Liver (tissue), 9 donors: Measurements from ENCODE around the gene JAK1. TPM values are rescaled to one million over a fixed set of nuclear protein-coding genes. Genes with fewer than 3 reads are reported as not detected.
A peak's percentile ranks its signal among the peaks of the same experiment; 100 is the strongest.

Source experiments
- DNase-seq: peaks from one replicate; pipeline ENCODE4 v3.0.0-alpha.2; 2017; ENCODE audit warnings: low spot score
- H3K27ac ChIP-seq, 2 donors: one replicate each; pipeline ENCODE4 v1.7.0; 2013; ENCODE audit warnings: inconsistent platforms in 2 of 2, low read length in 2 of 2, control low read depth in 1 of 2, low read depth in 1 of 2, mild to moderate bottlenecking in 1 of 2
- H3K27me3 ChIP-seq, 4 donors: one replicate each; pipeline versions ENCODE4 v1.6.1 to v1.7.0; 2013; ENCODE audit warnings: low read length in 3 of 4, inconsistent platforms in 1 of 4, mild to moderate bottlenecking in 1 of 4, moderate library complexity in 1 of 4; ENCODE audit not compliant: control insufficient read depth in 4 of 4, insufficient read depth in 4 of 4
- H3K36me3 ChIP-seq, 4 donors: one replicate each; pipeline versions ENCODE4 v1.6.1 to v1.7.0; 2013; ENCODE audit warnings: low read length in 3 of 4, mild to moderate bottlenecking in 3 of 4, low read depth in 1 of 4, moderate library complexity in 1 of 4; ENCODE audit not compliant: control insufficient read depth in 4 of 4, insufficient read depth in 3 of 4
- H3K4me1 ChIP-seq, 4 donors: one replicate each; pipeline versions ENCODE4 v1.6.1 to v1.7.0; 2013; ENCODE audit warnings: low read length in 3 of 4, mild to moderate bottlenecking in 3 of 4, moderate library complexity in 1 of 4; ENCODE audit not compliant: control insufficient read depth in 4 of 4, insufficient read depth in 4 of 4
- H3K4me3 ChIP-seq, 3 donors: one replicate each; pipeline versions ENCODE4 v1.6.1 to v1.7.0; 2013; ENCODE audit warnings: low read length in 3 of 3, control low read depth in 1 of 3, low read depth in 1 of 3, mild to moderate bottlenecking in 1 of 3
- H3K9ac ChIP-seq, 2 donors: one replicate each; pipeline ENCODE4 v1.7.0; 2013; ENCODE audit warnings: low read length in 2 of 2, mild to moderate bottlenecking in 2 of 2, moderate library complexity in 2 of 2, control low read depth in 1 of 2, low read depth in 1 of 2
- H3K9me3 ChIP-seq, 4 donors: one replicate each; pipeline versions ENCODE4 v1.6.1 to v1.7.0; 2013; ENCODE audit warnings: low read length in 3 of 4; ENCODE audit not compliant: control insufficient read depth in 4 of 4
- EGR1 ChIP-seq, 2 donors: IDR thresholded peaks; 2 replicates each; pipeline ENCODE4 v1.6.1; 2016 to 2018; ENCODE audit warnings: antibody characterized with exemption in 2 of 2, low read depth in 2 of 2
- FOXA1 ChIP-seq: IDR thresholded peaks from 2 replicates; pipeline ENCODE4 v1.6.1; 2016; ENCODE audit warnings: antibody characterized with exemption
- FOXA2 ChIP-seq: IDR thresholded peaks from 2 replicates; pipeline ENCODE4 v1.6.1; 2016; ENCODE audit warnings: antibody characterized with exemption
- GABPA ChIP-seq, 2 donors: IDR thresholded peaks in 1 of 2; conservative IDR thresholded peaks in 1 of 2; 2 replicates each; pipeline ENCODE4 v1.6.1; 2016; ENCODE audit warnings: antibody characterized with exemption in 2 of 2, mild to moderate bottlenecking in 1 of 2, moderate library complexity in 1 of 2
- HNF4A ChIP-seq, 2 donors: conservative IDR thresholded peaks; 2 replicates each; pipeline ENCODE4 v1.6.1; 2016; ENCODE audit warnings: antibody characterized with exemption in 2 of 2, mild to moderate bottlenecking in 2 of 2
- HNF4G ChIP-seq: IDR thresholded peaks from 2 replicates; pipeline ENCODE4 v1.6.1; 2016; ENCODE audit warnings: antibody characterized with exemption
- JUND ChIP-seq, 2 donors: IDR thresholded peaks; 2 replicates each; pipeline ENCODE4 v1.6.1; 2016; ENCODE audit warnings: antibody characterized with exemption in 2 of 2
- RAD21 ChIP-seq, 2 donors: IDR thresholded peaks; 2 replicates each; pipeline ENCODE4 v1.6.1; 2016; ENCODE audit warnings: antibody characterized with exemption in 2 of 2, mild to moderate bottlenecking in 2 of 2
- SP1 ChIP-seq: IDR thresholded peaks from 2 replicates; pipeline ENCODE4 v1.6.1; 2018; ENCODE audit warnings: antibody characterized with exemption, mild to moderate bottlenecking
- TAF1 ChIP-seq: conservative IDR thresholded peaks from 2 replicates; pipeline ENCODE4 v1.6.1; 2016; ENCODE audit warnings: antibody characterized with exemption, mild to moderate bottlenecking
- YY1 ChIP-seq: IDR thresholded peaks from 2 replicates; pipeline ENCODE4 v1.6.1; 2016; ENCODE audit warnings: antibody characterized with exemption, mild to moderate bottlenecking
- WGBS: extraction: QIAGEN DNeasy Blood & Tissue Kit; methylation state at CpG from one replicate; pipeline ENCODE4 v1.1.7; 2013; 5-methylcytosine and 5-hydroxymethylcytosine counted together
- polyA plus RNA-seq, 2 donors: library from polyadenylated mRNA; stranded (reverse) in 1 of 2; unstranded in 1 of 2; fragments of 200-250 nt in 1 of 2; fragments of >200 nt in 1 of 2; fragmentation: Nextera tagmentation in 1 of 2; extraction: Ambion mirVana in 1 of 2; gene quantifications; one replicate each; pipeline versions ENCODE4 v1.2.1 to v1.2.3, GENCODE V29; 2013 to 2015
- total RNA-seq, 2 donors: library from RNA; depleted of rRNA; stranded (reverse); fragments of >200 nt; gene quantifications; one replicate each; pipeline ENCODE4 v1.2.3, GENCODE V29; 2014
- TF ChIP-seq, protein P1 (sequence below): IDR thresholded peaks from 2 replicates; pipeline ENCODE4 v1.6.1; 2016; ENCODE audit warnings: antibody characterized with exemption
- TF ChIP-seq, protein P2 (sequence below): IDR thresholded peaks from 2 replicates; pipeline ENCODE4 v1.6.1; 2016; ENCODE audit warnings: antibody characterized with exemption, mild to moderate bottlenecking
- TF ChIP-seq, protein P3 (sequence below): fragments of 150-350 bp; IDR thresholded peaks from 2 replicates; pipeline ENCODE4 v1.5.1; 2017; ENCODE audit warnings: improper control_type of control experiment, low read depth, low read length; ENCODE audit not compliant: missing input control
- donor health status: healthy.
- donor health status: healthy.
- donor health status: healthy.
- donor health status: healthy.
- donor health status: healthy.

JAK1 gene
- total and polyA plus RNA-seq, 4 donors, result 24.1 to 68.6 (median 34.5) TPM

DNA sequence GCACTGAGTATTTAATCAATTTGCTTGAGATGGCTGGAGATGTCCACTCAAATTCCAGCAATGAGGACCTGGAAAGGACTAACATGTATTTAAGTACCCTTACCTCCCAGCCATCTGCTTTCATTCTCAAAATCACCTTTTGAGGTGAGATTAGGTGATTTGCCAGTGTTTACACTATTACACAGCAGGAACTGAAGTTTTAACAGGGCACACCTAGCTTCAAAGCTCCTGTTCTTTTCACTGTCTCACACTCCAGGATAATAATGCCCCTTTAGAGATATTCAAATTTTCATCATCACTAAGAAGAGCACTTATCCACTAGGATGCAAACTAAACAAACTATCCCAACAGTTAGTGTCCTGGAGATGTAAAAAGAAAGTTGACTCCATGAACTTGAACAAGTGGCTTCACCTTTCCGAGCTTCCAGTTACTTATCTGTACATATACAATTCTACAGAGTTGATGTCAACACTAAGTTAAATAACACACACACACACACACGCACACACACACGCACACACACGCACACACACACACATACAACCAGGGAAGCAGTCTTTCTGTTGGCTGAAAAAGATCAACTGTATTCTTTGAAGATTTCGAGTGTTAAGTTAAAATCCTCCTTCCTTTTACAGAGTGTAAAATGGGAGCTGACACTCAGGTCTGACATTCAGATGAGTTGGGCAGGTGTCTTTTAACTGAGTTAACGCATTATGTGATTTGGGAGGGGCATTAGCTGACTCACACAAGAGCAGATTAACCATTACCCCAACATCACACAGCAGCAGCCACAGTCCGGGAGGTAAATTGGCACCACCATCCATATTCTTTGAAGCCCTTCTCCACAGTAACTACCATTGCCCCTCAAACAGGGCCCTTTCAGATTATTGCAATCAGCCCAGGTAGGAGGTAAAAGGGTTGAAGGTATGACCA lies 15.5 kb upstream of the JAK1 start:
- Histone ChIP-seq H3K27ac (no peak overlapping the region), H3K9me3 (no peaks in the 10 kb centered on the region), H3K36me3 (no peaks in the 10 kb centered on the region), H3K4me1 (peaks cover under 1 to 3% (median 1%) of the 10 kb centered on the region in 4 donors), H3K4me3 (no peak overlapping the region), H3K27me3 (no peaks in the 10 kb centered on the region), H3K9ac (no peak overlapping the region)
- DNase-seq, result no peak
- peak in 1 of 2 donors; percentile 40 for TF ChIP-seq JUND (IDR thresholded peaks at IDR 0.05)
- TF ChIP-seq GABPA (IDR thresholded peaks at IDR 0.05 in 1 of 2, conservative IDR thresholded peaks at IDR 0.05 in 1 of 2), result no peak
- no peak for TF ChIP-seq HNF4G
- no peak for TF ChIP-seq SP1
- TF ChIP-seq RAD21 (IDR thresholded peaks at IDR 0.05), result no peak
- TF ChIP-seq TAF1, result no peak
- 73% methylated on average over 7 of the region's 7 CpGs for WGBS

DNA sequence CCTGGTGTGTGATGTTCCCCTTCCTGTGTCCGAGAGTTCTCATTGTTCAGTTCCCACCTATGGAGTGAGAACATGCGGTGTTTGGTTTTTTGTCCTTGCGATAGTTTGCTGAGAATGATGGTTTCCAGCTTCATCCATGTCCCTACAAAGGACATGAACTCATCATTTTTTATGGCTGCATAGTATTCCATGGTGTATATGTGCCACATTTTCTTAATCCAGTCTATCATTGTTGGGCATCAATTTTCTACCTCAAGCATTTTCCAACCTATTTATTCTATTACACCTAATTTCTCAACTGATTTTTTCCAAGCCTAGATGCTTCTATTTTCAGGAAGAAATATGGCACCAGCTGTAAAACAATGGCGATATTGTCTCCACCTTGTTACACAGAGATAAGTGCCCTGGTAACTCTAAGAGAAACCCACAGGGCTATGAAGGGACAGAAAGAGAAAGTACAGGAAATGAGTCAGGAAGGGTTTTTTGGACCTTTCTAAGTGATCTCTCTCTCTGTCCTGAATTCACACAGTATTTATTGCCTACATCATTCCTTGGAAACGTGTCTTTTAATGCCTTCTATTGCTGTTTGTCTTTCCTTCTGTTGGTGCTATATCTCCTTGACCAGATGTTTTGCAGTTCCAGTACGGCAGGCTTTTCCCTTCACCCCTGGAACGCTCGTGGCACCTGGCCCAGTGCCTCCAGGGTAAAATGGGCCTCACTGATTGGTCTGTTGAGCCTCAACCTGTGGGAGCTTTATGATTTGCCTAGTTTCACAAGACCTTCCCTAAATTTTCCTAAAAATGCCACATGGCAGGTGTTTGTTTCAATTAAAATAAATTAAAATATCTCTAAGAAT lies 14.6 kb upstream of the JAK1 start:
- DNase-seq, result no peak
- Histone ChIP-seq H3K4me1 (no peaks in the 10 kb centered on the region), H3K27me3 (no peaks in the 10 kb centered on the region), H3K9me3 (no peaks in the 10 kb centered on the region), H3K27ac (no peak overlapping the region), H3K4me3 (no peak overlapping the region), H3K9ac (no peak overlapping the region), H3K36me3 (no peaks in the 10 kb centered on the region)
- TF ChIP-seq YY1 (no peak), TAF1 (no peak), JUND (IDR thresholded peaks at IDR 0.05) (no peak)
- 89% methylated on average over 8 of the region's 8 CpGs for WGBS

DNA sequence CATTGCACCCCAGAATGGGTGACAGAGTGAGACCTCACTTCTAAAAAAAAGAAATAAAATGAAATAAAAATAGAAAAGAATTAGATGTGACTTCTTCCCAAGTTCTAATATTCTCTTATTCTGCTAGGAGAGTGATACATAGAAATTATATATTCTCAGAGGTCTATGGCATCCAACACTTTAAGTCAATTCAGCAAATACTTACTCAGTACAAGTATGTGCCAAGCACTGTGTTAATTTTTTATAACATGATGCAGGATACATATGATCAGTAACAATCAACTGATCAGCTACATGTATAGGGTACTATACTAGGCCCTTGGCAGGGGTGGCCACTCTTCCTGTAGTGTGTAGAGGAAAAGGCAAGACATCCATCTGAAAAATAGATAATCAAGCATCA lies 13.0 kb upstream of the JAK1 start:
- Histone ChIP-seq H3K4me3 (no peak overlapping the region), H3K27ac (no peak overlapping the region), H3K9ac (no peak overlapping the region), H3K36me3 (no peaks in the 10 kb centered on the region), H3K27me3 (no peaks in the 10 kb centered on the region), H3K4me1 (no peaks in the 10 kb centered on the region), H3K9me3 (no peaks in the 10 kb centered on the region)
- no peak for DNase-seq
- no peak for TF ChIP-seq GABPA (IDR thresholded peaks at IDR 0.05 in 1 of 2, conservative IDR thresholded peaks at IDR 0.05 in 1 of 2)

DNA sequence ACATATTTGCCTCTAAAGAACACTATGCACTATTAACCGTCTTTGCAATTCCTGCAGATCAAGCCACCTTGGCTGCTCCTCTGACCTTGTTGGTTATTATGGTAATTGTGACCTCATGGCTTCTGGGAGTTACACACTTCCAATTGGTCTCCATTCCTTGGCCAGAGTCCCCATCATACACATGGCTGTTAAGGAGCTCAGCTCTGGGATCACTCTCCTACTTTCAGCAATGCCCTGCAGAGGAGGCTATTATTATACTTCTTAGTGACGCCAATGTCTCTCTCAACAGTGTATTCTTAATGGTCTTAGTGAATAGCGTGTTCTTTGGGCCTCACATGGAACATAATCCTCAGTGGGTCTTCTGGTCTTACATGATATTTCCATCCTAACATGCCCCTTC lies 10.0 kb upstream of the JAK1 start:
- Histone ChIP-seq H3K36me3 (no peaks in the 10 kb centered on the region), H3K4me3 (no peak overlapping the region), H3K27ac (no peak overlapping the region), H3K27me3 (no peaks in the 10 kb centered on the region), H3K9ac (no peak overlapping the region), H3K9me3 (no peaks in the 10 kb centered on the region), H3K4me1 (no peaks in the 10 kb centered on the region)
- over 99% methylated on average over 3 of the region's 3 CpGs for WGBS
- TF ChIP-seq, protein P1, sequence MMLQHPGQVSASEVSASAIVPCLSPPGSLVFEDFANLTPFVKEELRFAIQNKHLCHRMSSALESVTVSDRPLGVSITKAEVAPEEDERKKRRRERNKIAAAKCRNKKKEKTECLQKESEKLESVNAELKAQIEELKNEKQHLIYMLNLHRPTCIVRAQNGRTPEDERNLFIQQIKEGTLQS, result no peak
- TF ChIP-seq GABPA (IDR thresholded peaks at IDR 0.05 in 1 of 2, conservative IDR thresholded peaks at IDR 0.05 in 1 of 2), result no peak
- no peak for TF ChIP-seq TAF1
- no peak for TF ChIP-seq HNF4A (conservative IDR thresholded peaks at IDR 0.05)
- TF ChIP-seq SP1, result no peak
- no peak for TF ChIP-seq RAD21 (IDR thresholded peaks at IDR 0.05)
- no peak for TF ChIP-seq YY1
- TF ChIP-seq FOXA2, result no peak
- no peak for TF ChIP-seq FOXA1
- TF ChIP-seq, protein P2, sequence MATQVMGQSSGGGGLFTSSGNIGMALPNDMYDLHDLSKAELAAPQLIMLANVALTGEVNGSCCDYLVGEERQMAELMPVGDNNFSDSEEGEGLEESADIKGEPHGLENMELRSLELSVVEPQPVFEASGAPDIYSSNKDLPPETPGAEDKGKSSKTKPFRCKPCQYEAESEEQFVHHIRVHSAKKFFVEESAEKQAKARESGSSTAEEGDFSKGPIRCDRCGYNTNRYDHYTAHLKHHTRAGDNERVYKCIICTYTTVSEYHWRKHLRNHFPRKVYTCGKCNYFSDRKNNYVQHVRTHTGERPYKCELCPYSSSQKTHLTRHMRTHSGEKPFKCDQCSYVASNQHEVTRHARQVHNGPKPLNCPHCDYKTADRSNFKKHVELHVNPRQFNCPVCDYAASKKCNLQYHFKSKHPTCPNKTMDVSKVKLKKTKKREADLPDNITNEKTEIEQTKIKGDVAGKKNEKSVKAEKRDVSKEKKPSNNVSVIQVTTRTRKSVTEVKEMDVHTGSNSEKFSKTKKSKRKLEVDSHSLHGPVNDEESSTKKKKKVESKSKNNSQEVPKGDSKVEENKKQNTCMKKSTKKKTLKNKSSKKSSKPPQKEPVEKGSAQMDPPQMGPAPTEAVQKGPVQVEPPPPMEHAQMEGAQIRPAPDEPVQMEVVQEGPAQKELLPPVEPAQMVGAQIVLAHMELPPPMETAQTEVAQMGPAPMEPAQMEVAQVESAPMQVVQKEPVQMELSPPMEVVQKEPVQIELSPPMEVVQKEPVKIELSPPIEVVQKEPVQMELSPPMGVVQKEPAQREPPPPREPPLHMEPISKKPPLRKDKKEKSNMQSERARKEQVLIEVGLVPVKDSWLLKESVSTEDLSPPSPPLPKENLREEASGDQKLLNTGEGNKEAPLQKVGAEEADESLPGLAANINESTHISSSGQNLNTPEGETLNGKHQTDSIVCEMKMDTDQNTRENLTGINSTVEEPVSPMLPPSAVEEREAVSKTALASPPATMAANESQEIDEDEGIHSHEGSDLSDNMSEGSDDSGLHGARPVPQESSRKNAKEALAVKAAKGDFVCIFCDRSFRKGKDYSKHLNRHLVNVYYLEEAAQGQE, result no peak
- no peak for TF ChIP-seq EGR1 (IDR thresholded peaks at IDR 0.05; ENCODE audit: low read depth in 2 of 2)
- TF ChIP-seq, protein P3, sequence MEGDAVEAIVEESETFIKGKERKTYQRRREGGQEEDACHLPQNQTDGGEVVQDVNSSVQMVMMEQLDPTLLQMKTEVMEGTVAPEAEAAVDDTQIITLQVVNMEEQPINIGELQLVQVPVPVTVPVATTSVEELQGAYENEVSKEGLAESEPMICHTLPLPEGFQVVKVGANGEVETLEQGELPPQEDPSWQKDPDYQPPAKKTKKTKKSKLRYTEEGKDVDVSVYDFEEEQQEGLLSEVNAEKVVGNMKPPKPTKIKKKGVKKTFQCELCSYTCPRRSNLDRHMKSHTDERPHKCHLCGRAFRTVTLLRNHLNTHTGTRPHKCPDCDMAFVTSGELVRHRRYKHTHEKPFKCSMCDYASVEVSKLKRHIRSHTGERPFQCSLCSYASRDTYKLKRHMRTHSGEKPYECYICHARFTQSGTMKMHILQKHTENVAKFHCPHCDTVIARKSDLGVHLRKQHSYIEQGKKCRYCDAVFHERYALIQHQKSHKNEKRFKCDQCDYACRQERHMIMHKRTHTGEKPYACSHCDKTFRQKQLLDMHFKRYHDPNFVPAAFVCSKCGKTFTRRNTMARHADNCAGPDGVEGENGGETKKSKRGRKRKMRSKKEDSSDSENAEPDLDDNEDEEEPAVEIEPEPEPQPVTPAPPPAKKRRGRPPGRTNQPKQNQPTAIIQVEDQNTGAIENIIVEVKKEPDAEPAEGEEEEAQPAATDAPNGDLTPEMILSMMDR, result no peak
- no peak for DNase-seq
